SU-DHL-6 (cell line): Measurements from ENCODE around the gene THUMPD2.

Experiments
- H2AFZ ChIP-seq: fragments of 200-600 bp; sonication (generic); 2 replicates; pipeline ENCODE4 v1.6.1; 2014; ENCODE audit warnings: low read depth, mild to moderate bottlenecking, moderate library complexity, mixed read lengths, antibody characterized with exemption, low read length; ENCODE audit not compliant: severe bottlenecking
- H3F3A ChIP-seq: fragments of 200-600 bp; shearing (Covaris generic); 2 replicates; pipeline ENCODE4 v1.6.0; 2016; ENCODE audit warnings: antibody characterized with exemption, mild to moderate bottlenecking; ENCODE audit not compliant: insufficient read depth
- H3K27ac ChIP-seq: fragments of 200-600 bp; sonication (generic); 2 replicates; pipeline ENCODE4 v1.5.1; 2016; ENCODE audit warnings: low read depth, mild to moderate bottlenecking, low read length, moderate library complexity, mixed read lengths
- H3K27me3 ChIP-seq: fragments of 200-600 bp; sonication (generic), shearing (Covaris generic); 2 replicates; pipeline ENCODE4 v1.6.0; 2014; ENCODE audit warnings: mild to moderate bottlenecking, low read length
- H3K36me3 ChIP-seq: fragments of 200-600 bp; sonication (generic); 2 replicates; pipeline ENCODE4 v1.6.1; 2014; ENCODE audit warnings: mild to moderate bottlenecking, low read length, mixed read lengths
- H3K4me2 ChIP-seq: fragments of 300-600, 200-600 bp; shearing (Covaris generic), sonication (generic); 2 replicates; pipeline ENCODE4 v1.6.0; 2014; ENCODE audit warnings: low read length, low read depth, mild to moderate bottlenecking; ENCODE audit not compliant: poor library complexity, severe bottlenecking
- H3K4me3 ChIP-seq: fragments of 200-600 bp; sonication (generic); 2 replicates; pipeline ENCODE4 v1.5.1; 2014; ENCODE audit warnings: antibody characterized with exemption, low read length, mild to moderate bottlenecking, mixed read lengths; ENCODE audit not compliant: insufficient read depth, poor library complexity, severe bottlenecking
- H3K79me2 ChIP-seq: fragments of 200-600 bp; sonication (generic); 2 replicates; pipeline ENCODE4 v1.6.1; 2014; ENCODE audit warnings: mild to moderate bottlenecking, low read length, moderate library complexity; ENCODE audit not compliant: insufficient read depth
- H3K9ac ChIP-seq: fragments of 200-600 bp; sonication (generic); 2 replicates; pipeline ENCODE4 v1.7.0; 2014; ENCODE audit warnings: mild to moderate bottlenecking, low read length
- H3K9me2 ChIP-seq: fragments of 200-600 bp; sonication (generic); replicated peaks from 2 replicates; pipeline ENCODE4 v1.6.1; 2014; ENCODE audit warnings: low read length; ENCODE audit not compliant: insufficient read depth
- H3K9me3 ChIP-seq: fragments of 200-600 bp; sonication (generic); 2 replicates; pipeline ENCODE4 v1.6.1; 2014; ENCODE audit warnings: low read length, mixed read lengths; ENCODE audit not compliant: insufficient read depth
- H4K20me1 ChIP-seq: fragments of 200-600 bp; sonication (generic); 2 replicates; pipeline ENCODE4 v1.6.1; 2014; ENCODE audit warnings: low read depth, mild to moderate bottlenecking, antibody characterized with exemption, low read length, moderate library complexity, mixed read lengths
- CTCF ChIP-seq: fragments of 200-600 bp; sonication (generic); IDR thresholded peaks from one replicate; pipeline ENCODE4 v1.5.1; 2017; ENCODE audit warnings: antibody characterized with exemption, mild to moderate bottlenecking, low read length, moderate library complexity; ENCODE audit not compliant: insufficient read depth, poor library complexity, severe bottlenecking
- EZH2phosphoT487 ChIP-seq: fragments of 200-600 bp; sonication (generic), shearing (Covaris generic); conservative IDR thresholded peaks from 2 replicates; pipeline ENCODE4 v1.6.1; 2018; ENCODE audit warnings: mild to moderate bottlenecking, antibody characterized with exemption, low read length, moderate library complexity, mixed read lengths

THUMPD2 gene

DNA sequence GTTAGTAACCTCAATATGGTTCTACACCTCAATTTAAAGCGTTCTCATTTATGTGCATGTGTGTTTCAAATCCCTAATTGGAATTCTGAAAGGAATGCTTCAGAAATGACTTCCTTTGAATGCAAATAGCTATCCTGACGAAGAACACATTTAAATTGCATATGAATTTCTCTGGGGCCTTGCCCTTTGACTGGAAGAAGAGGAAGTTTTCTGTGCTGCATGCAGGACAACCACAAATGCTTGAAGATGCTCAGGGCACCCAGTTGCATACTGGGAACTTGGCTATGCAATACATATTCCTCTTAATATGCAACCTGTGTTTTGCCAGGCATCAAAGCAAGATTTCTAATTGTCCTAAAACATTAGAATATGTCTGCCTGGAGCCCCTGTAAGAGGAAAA lies 58.1 kb downstream of the THUMPD2 start:
- Histone ChIP-seq H3K36me3 (no peaks in the 10 kb centered on the region), H3K9me3 (no peaks in the 10 kb centered on the region), H3F3A (no peaks in the 10 kb centered on the region), H3K4me3 (no peak overlapping the region), H3K27me3 (no peaks in the 10 kb centered on the region), H3K4me2 (no peak overlapping the region), H3K27ac (no peak overlapping the region), H3K9me2 (no peaks in the 10 kb centered on the region), H4K20me1 (no peaks in the 10 kb centered on the region), H3K79me2 (no peaks in the 10 kb centered on the region), H3K9ac (no peak overlapping the region), H2AFZ (no peak overlapping the region)
- TF ChIP-seq CTCF (no peak), EZH2phosphoT487 (no peak)

- H3K9ac ChIP-seq = no peak overlapping the region
- H3K27ac ChIP-seq = no peak overlapping the region
- H3K4me2 ChIP-seq = no peak overlapping the region
- H4K20me1 ChIP-seq = no peaks in the 10 kb centered on the region
- H3K79me2 ChIP-seq = no peaks in the 10 kb centered on the region
- no peak for TF ChIP-seq CTCF
- TF ChIP-seq EZH2phosphoT487 = no peak
- H3K27me3 ChIP-seq = no peaks in the 10 kb centered on the region
- no peaks in the 10 kb centered on the region for H3F3A ChIP-seq
- H3K9me3 ChIP-seq = no peaks in the 10 kb centered on the region
- no peak overlapping the region for H2AFZ ChIP-seq
- H3K36me3 ChIP-seq = no peaks in the 10 kb centered on the region
- no peaks in the 10 kb centered on the region for H3K9me2 ChIP-seq
- H3K4me3 ChIP-seq = no peak overlapping the region
Observed at GRCh38 chr2:39719317-39719716, 59.7 kb downstream of the THUMPD2 start.

DNA sequence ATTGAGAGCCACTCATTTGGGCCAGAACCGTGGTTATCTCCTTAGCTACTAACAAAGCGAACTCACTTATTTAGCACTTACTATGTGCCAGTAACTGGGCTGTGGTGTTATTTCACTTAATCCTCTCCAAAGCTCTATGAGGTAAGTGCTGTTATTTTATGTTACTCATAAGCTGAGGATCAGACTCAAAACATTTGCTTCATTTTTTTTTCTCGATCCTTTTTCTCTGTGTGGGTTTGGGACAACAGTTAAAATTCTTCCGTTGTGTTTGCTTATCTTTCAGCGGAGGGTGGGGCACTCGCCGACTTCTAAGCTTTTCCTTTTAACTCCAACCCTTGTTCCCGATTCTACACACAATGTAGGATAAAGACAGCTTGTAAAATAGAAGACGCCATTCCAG lies 60.6 kb downstream of the THUMPD2 start:
- no peak overlapping the region for H3K27ac ChIP-seq
- TF ChIP-seq CTCF = no peak
- TF ChIP-seq EZH2phosphoT487 = no peak
- no peak overlapping the region for H2AFZ ChIP-seq
- H4K20me1 ChIP-seq = no peaks in the 10 kb centered on the region
- H3K4me2 ChIP-seq = no peak overlapping the region
- H3K9me2 ChIP-seq = no peaks in the 10 kb centered on the region
- H3F3A ChIP-seq = no peaks in the 10 kb centered on the region
- no peak overlapping the region for H3K9ac ChIP-seq
- H3K36me3 ChIP-seq = no peaks in the 10 kb centered on the region
- H3K27me3 ChIP-seq = no peaks in the 10 kb centered on the region
- H3K79me2 ChIP-seq = no peaks in the 10 kb centered on the region
- no peak overlapping the region for H3K4me3 ChIP-seq
- H3K9me3 ChIP-seq = no peaks in the 10 kb centered on the region

- Histone ChIP-seq H3K4me2 (no peak overlapping the region), H3K27ac (no peak overlapping the region), H3K27me3 (no peaks in the 10 kb centered on the region), H2AFZ (no peak overlapping the region), H3K79me2 (no peaks in the 10 kb centered on the region), H3K4me3 (no peak overlapping the region), H3F3A (no peaks in the 10 kb centered on the region), H4K20me1 (no peaks in the 10 kb centered on the region), H3K9me3 (no peaks in the 10 kb centered on the region), H3K9ac (no peak overlapping the region), H3K9me2 (no peaks in the 10 kb centered on the region), H3K36me3 (no peaks in the 10 kb centered on the region)
- TF ChIP-seq EZH2phosphoT487 (no peak), CTCF (no peak)
Observed at GRCh38 chr2:39717067-39717466, 62.0 kb downstream of the THUMPD2 start.
